HepG2 (cell line): Measurements from ENCODE around the gene KCTD6. TPM values are rescaled to one million over a fixed set of nuclear protein-coding genes. Genes with fewer than 3 reads are reported as not detected.

ENCODE experiments used
- ATAC-seq: fragments of 200-7000 bp; cut with Tn5 transposase; 3 replicates; pipeline ENCODE4 v1.9.1; 2020; ENCODE audit warnings: mild to moderate bottlenecking, moderate library complexity
- BruUV-seq: library from RNA; stranded (reverse); fragments of 400-500 nt; replicated peaks from 2 replicates; lab custom pipeline; 2021; lab: Mats Ljungman, UMichigan
- CTCF ChIA-PET: fragments of 300-600 bp; formaldehyde crosslinking; extraction: SDS; loops from one replicate; lab custom pipeline; 2021; ENCODE audit warnings: low total read pairs, inconsistent platforms, low intra/inter-chr PET ratio; lab: Yijun Ruan, JAX
- POLR2A ChIA-PET: fragments of 350-600 bp; sonication (Branson Sonifier 250); formaldehyde crosslinking; loops from one replicate; lab custom pipeline; 2020; ENCODE audit warnings: antibody characterized with exemption, inconsistent platforms; lab: Yijun Ruan, JAX
- DNase-seq: peaks from one replicate; pipeline ENCODE4 v3.0.0-alpha.2; 2015; ENCODE audit warnings: low spot score
- FAIRE-seq: peaks from 3 replicates; lab custom pipeline; 2011; peaks lifted over from hg19 to GRCh38; lab: Jason Lieb, UNC
- H2AFZ ChIP-seq: one replicate; pipeline ENCODE4 v1.6.1; 2011; ENCODE audit warnings: low read length, inconsistent platforms
- H3K27ac ChIP-seq: fragments of 300-600 bp; 3 replicates; pipeline ENCODE4 v1.8.0; 2011; ENCODE audit warnings: mixed run types, mild to moderate bottlenecking, mixed read lengths, low read length, inconsistent platforms; ENCODE audit not compliant: insufficient read depth; ENCODE audit errors: extremely low read length
- H3K27me3 ChIP-seq, 2 experiments: fragments of 200-600 bp in 1 of 2; 2 replicates in 1 of 2; 3 replicates in 1 of 2; pipeline versions ENCODE4 v1.6.0 to v1.8.0; 2011; ENCODE audit warnings: low read length in 2 of 2, mild to moderate bottlenecking in 2 of 2, moderate library complexity in 2 of 2, inconsistent platforms in 1 of 2; ENCODE audit not compliant: insufficient read depth in 2 of 2, control insufficient read depth in 1 of 2
- H3K36me3 ChIP-seq, 2 experiments: fragments of 200-600 bp in 1 of 2; replicated peaks in 1 of 2; 2 replicates in 1 of 2; 3 replicates in 1 of 2; pipeline versions ENCODE4 v1.5.1 to v1.8.0; 2011; ENCODE audit warnings: low read length in 2 of 2, inconsistent platforms in 1 of 2; ENCODE audit not compliant: insufficient read depth in 2 of 2, control insufficient read depth in 1 of 2
- H3K4me1 ChIP-seq: 2 replicates; pipeline ENCODE4 v1.5.1; 2012; ENCODE audit warnings: low read length, inconsistent platforms; ENCODE audit not compliant: insufficient read depth
- H3K4me2 ChIP-seq: 2 replicates; pipeline ENCODE4 v1.6.0; 2011; ENCODE audit warnings: low read depth, low read length, inconsistent platforms
- H3K4me3 ChIP-seq, 3 experiments: fragments of 200-600 bp in 1 of 3; sonication (generic), shearing (Covaris generic) in 1 of 3; replicated peaks in 1 of 3; 2 replicates each; pipeline ENCODE4 v1.5.1; 2011 to 2016; ENCODE audit warnings: low read length in 3 of 3, inconsistent platforms in 2 of 3, low read depth in 2 of 3, mild to moderate bottlenecking in 2 of 3, control low read depth in 1 of 3, mixed read lengths in 1 of 3; ENCODE audit not compliant: insufficient read depth in 1 of 3
- H3K79me2 ChIP-seq: one replicate; pipeline ENCODE4 v1.6.1; 2011; ENCODE audit warnings: low read length, inconsistent platforms; ENCODE audit not compliant: insufficient read depth
- H3K9ac ChIP-seq: 2 replicates; pipeline ENCODE4 v1.6.0; 2011; ENCODE audit warnings: mild to moderate bottlenecking, low read depth, low read length, inconsistent platforms; ENCODE audit not compliant: insufficient read depth
- H3K9me3 ChIP-seq: 2 replicates; pipeline ENCODE4 v1.5.1; 2012; ENCODE audit warnings: mild to moderate bottlenecking, low read length
- H4K20me1 ChIP-seq: 2 replicates; pipeline ENCODE4 v1.6.0; 2011; ENCODE audit warnings: inconsistent platforms, mild to moderate bottlenecking, low read length, moderate library complexity; ENCODE audit not compliant: insufficient read depth
- DDIT3 ChIP-seq: sonication (generic); formaldehyde crosslinking; IDR thresholded peaks from 2 replicates; pipeline ENCODE4 v1.4.0; 2020; ENCODE audit warnings: mild to moderate bottlenecking, missing genetic modification reagents
- HNRNPLL ChIP-seq: fragments of 200-400 bp; formaldehyde crosslinking; IDR thresholded peaks from 2 replicates; pipeline ENCODE4 v1.6.1; 2017; ENCODE audit warnings: mild to moderate bottlenecking, low read depth, low read length; ENCODE audit not compliant: poor library complexity, severe bottlenecking
- IRX3 ChIP-seq: sonication (generic); formaldehyde crosslinking; IDR thresholded peaks from 2 replicates; pipeline ENCODE4 v1.8.1; 2023; ENCODE audit warnings: mild to moderate bottlenecking, low read depth, missing genetic modification reagents, borderline replicate concordance
- NFE2L1 ChIP-seq: sonication (generic); formaldehyde crosslinking; IDR thresholded peaks from 2 replicates; pipeline ENCODE4 v1.4.0; 2020; ENCODE audit warnings: missing genetic modification reagents, mild to moderate bottlenecking, borderline replicate concordance
- NR2F1 ChIP-seq, 2 experiments: fragments of 450-650 bp in 1 of 2; formaldehyde crosslinking in 1 of 2; IDR thresholded peaks; 2 replicates each; pipeline versions ENCODE4 v1.5.0 to v1.6.1; 2016 to 2020; ENCODE audit warnings: mild to moderate bottlenecking in 1 of 2, missing compliant biosample characterization in 1 of 2, missing genetic modification reagents in 1 of 2, moderate library complexity in 1 of 2
- NR3C1 ChIP-seq: sonication (generic); formaldehyde crosslinking; IDR thresholded peaks from 2 replicates; pipeline ENCODE4 v1.4.0; 2020; ENCODE audit warnings: missing genetic modification reagents
- ONECUT2 ChIP-seq: sonication (generic); formaldehyde crosslinking; IDR thresholded peaks from 2 replicates; pipeline ENCODE4 v1.4.0; 2020; ENCODE audit warnings: missing genetic modification reagents
- PITX1 ChIP-seq: sonication (generic); formaldehyde crosslinking; IDR thresholded peaks from 2 replicates; pipeline ENCODE4 v1.5.1; 2020; ENCODE audit warnings: mild to moderate bottlenecking, missing genetic modification reagents
- U2AF1 ChIP-seq: fragments of 200-400 bp; formaldehyde crosslinking; optimal IDR thresholded peaks from 2 replicates; pipeline ENCODE3; 2017; ENCODE audit warnings: mild to moderate bottlenecking, low read depth, low read length
- ZBTB8A ChIP-seq: sonication (generic); formaldehyde crosslinking; IDR thresholded peaks from 2 replicates; pipeline ENCODE4 v1.4.0; 2020; ENCODE audit warnings: mild to moderate bottlenecking, low read depth, missing genetic modification reagents, borderline replicate concordance
- ZNF230 ChIP-seq: sonication (generic); formaldehyde crosslinking; IDR thresholded peaks from 2 replicates; pipeline ENCODE4 v1.4.0; 2020; ENCODE audit warnings: mild to moderate bottlenecking, missing genetic modification reagents
- ZNF253 ChIP-seq: sonication (generic); formaldehyde crosslinking; IDR thresholded peaks from 2 replicates; pipeline ENCODE4 v1.8.0; 2022; ENCODE audit warnings: mild to moderate bottlenecking, missing genetic modification reagents, borderline replicate concordance
- ZNF256 ChIP-seq: sonication (generic); formaldehyde crosslinking; conservative IDR thresholded peaks from 2 replicates; pipeline ENCODE4 v1.4.0; 2020; ENCODE audit warnings: missing genetic modification reagents
- ZNF446 ChIP-seq: sonication (generic); formaldehyde crosslinking; IDR thresholded peaks from 2 replicates; pipeline ENCODE4 v1.5.0; 2020; ENCODE audit warnings: mild to moderate bottlenecking, missing genetic modification reagents
- ZNF709 ChIP-seq: sonication (generic); formaldehyde crosslinking; IDR thresholded peaks from 2 replicates; pipeline ENCODE4 v1.5.0; 2020; ENCODE audit warnings: mild to moderate bottlenecking, missing genetic modification reagents
- ZSCAN21 ChIP-seq: sonication (generic); formaldehyde crosslinking; IDR thresholded peaks from 2 replicates; pipeline ENCODE4 v1.8.0; 2022; ENCODE audit warnings: mild to moderate bottlenecking, missing genetic modification reagents, moderate library complexity, borderline replicate concordance
- WGBS: methylation state at CpG from one replicate; pipeline ENCODE4 v1.1.6; 2017; ENCODE audit warnings: low lambda C conversion rate; 5-methylcytosine and 5-hydroxymethylcytosine counted together
- in situ Hi-C: cut with HindIII; loops from 2 replicates; pipeline ENCODE4 v1.10.0; 2017; ENCODE audit warnings: low pct_unique_long_range_greater_than_20kb; ENCODE audit not compliant: extremely low pct_ligation_motif_present
- intact Hi-C: fragments of 100-400 bp; cut with micrococcal nuclease; formaldehyde crosslinking; loops from one replicate; pipeline ENCODE4 v1.10.0; 2022; ENCODE audit not compliant: unreplicated experiment
- polyA plus RNA-seq, 8 experiments: library from polyadenylated mRNA; depleted of rRNA in 3 of 8; stranded (reverse) in 7 of 8; unstranded in 1 of 8; fragments of >200 nt; fragmentation: Illumina TruSeq in 4 of 8; extraction: Trizol in 4 of 8; gene quantifications; 2 replicates each; pipeline versions ENCODE4 v1.2.1 to v1.2.3, GENCODE V29; 2011 to 2016; ENCODE audit warnings: low read depth in 4 of 8, missing spikeins in 1 of 8, mixed read lengths in 1 of 8; ENCODE audit not compliant: insufficient read depth in 1 of 8
- total RNA-seq, 5 experiments: library from RNA; depleted of rRNA; stranded (reverse); fragments of >200 nt; fragmentation: Illumina TruSeq; extraction: Trizol; gene quantifications; 2 replicates each; pipeline ENCODE4 v1.2.3, GENCODE V29; 2016; ENCODE audit warnings: low read depth in 1 of 5
- TF ChIP-seq, protein P1 (sequence below): sonication (generic); formaldehyde crosslinking; IDR thresholded peaks from 2 replicates; pipeline ENCODE4 v1.5.1; 2020; ENCODE audit warnings: missing genetic modification reagents, mild to moderate bottlenecking, borderline replicate concordance

Gene KCTD6
- total and polyA plus RNA-seq, 2 of the 13 experiments (the other 11 are each of a cell fraction or from before 2014, with no cell fraction given): 13.4 to 14.2 TPM

GRCh38 chr3:58485801-58486435, 6.0 kb upstream of the KCTD6 start (continued):
- TF ChIP-seq NR2F1 (CRISPR knock-in tag; IDR thresholded peaks at IDR 0.05) (no peak), DDIT3 (no peak), HNRNPLL (no peak)
- TF ChIP-seq, protein P1, sequence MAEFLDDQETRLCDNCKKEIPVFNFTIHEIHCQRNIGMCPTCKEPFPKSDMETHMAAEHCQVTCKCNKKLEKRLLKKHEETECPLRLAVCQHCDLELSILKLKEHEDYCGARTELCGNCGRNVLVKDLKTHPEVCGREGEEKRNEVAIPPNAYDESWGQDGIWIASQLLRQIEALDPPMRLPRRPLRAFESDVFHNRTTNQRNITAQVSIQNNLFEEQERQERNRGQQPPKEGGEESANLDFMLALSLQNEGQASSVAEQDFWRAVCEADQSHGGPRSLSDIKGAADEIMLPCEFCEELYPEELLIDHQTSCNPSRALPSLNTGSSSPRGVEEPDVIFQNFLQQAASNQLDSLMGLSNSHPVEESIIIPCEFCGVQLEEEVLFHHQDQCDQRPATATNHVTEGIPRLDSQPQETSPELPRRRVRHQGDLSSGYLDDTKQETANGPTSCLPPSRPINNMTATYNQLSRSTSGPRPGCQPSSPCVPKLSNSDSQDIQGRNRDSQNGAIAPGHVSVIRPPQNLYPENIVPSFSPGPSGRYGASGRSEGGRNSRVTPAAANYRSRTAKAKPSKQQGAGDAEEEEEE (CRISPR knock-in tag): no peak

DNA sequence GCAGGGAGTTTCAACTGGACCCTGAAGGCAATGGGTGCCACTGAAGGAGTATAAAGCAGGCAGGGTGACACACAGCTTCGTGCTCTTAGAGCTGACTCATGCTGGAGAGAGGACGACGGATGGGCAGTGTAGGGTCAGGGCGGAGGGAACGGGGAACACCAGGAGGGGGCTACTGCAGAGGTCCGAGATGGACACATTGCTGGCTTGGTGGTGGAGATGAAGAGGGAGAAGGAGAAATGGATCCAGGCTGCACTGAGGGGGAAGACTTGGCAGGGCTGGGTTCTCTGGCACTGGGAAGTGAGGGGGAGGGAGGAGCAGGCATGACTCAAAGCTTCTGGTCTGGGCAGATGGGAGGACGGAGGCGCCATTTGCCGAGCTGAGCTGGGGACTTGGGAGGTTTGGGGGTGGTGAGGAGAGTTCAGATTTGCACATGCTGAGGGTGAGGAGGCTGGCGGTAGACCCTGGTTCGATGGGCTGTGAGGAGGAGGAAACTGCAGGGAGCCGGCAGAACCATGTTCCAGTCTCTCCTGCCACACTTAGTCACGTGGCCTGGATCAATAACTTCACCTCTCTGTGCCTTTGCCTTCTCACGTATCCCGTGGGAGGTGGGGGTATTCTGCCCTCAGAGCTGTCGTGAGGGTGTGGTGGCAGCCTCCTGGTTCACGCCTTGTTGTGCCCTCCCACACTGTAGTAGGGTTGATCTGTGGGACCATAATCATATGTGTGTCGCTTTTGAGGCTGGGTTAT, 4.6 kb upstream of the KCTD6 start:
- no peaks in the 10 kb centered on the region for H3K36me3 ChIP-seq
- ChIA-PET POLR2A (interaction anchor here (0.7 to 2.4 kb wide), 11 partner anchors 12 to 50 kb away, joined by 3 to 26 read pairs (median 4); partner anchors contain the start of gene ACOX2), CTCF (no interaction called here)
- H3K79me2 ChIP-seq: peaks cover under 1% of the 10 kb centered on the region
- H2AFZ ChIP-seq: peak overlapping the region; percentile 57
- peaks cover 78% of the 10 kb centered on the region for H3K4me1 ChIP-seq
- no peak overlapping the region for H3K9ac ChIP-seq
- peaks cover 0 to 2% of the 10 kb centered on the region in 2 experiments; a peak in 2 of 5 replicates for H3K27me3 ChIP-seq
- no peak overlapping the region for H3K27ac ChIP-seq
- DNase-seq (no peak), ATAC-seq (peak; percentile 32), FAIRE-seq (no peak)
- H3K9me3 ChIP-seq: no peaks in the 10 kb centered on the region
- in situ Hi-C loops (no loop called here), intact Hi-C loops (loop anchor here (2.0 kb wide), 1 partner anchor 17 kb away; no protein-coding TSS in a partner anchor)
- H3K4me3 ChIP-seq: peak overlapping the region in 2 of 3 experiments; percentile 25 to 53; a peak in 3 of 6 replicates
- BruUV-seq: no TSS peak
- no peaks in the 10 kb centered on the region for H4K20me1 ChIP-seq
- 43% methylated on average over 18 of the region's 18 CpGs for WGBS
- peak overlapping the region; percentile 73 for H3K4me2 ChIP-seq
- TF ChIP-seq ZSCAN21 (CRISPR knock-in tag): peak; percentile 63; the same call in 1 of the 2 replicates
- TF ChIP-seq ZNF709: peak; percentile 68; the same call in 1 of the 2 replicates
- no peak for TF ChIP-seq ZNF253 (CRISPR knock-in tag)
- peak; percentile 53; the same call in 1 of the 2 replicates for TF ChIP-seq ONECUT2 (CRISPR knock-in tag)
- TF ChIP-seq U2AF1: no peak
- TF ChIP-seq, protein P1 (CRISPR knock-in tag): no peak
- TF ChIP-seq ZNF230 (CRISPR knock-in tag): no peak
- TF ChIP-seq ZBTB8A (CRISPR knock-in tag): no peak
- TF ChIP-seq NR3C1 (CRISPR knock-in tag): no peak
- 0 out of 2 replicates have a peak, but pooled peaks have one; percentile 54 for TF ChIP-seq ZNF446 (CRISPR knock-in tag)
- 0 out of 2 replicates have a peak, but pooled peaks have one; percentile 15 for TF ChIP-seq PITX1 (CRISPR knock-in tag)
- no peak for TF ChIP-seq NFE2L1
- TF ChIP-seq ZNF256 (CRISPR knock-in tag): no peak
- TF ChIP-seq IRX3 (CRISPR knock-in tag): no peak
